Neural progenitor cell (in vitro differentiated cells): ENCODE measurements around the gene ADAMTS14.
"Not testable (repeated sequence)": the region's sequence is repeated elsewhere in the genome, so short reads cannot be mapped to it uniquely, and the experiment has no call there.

Source experiments
- CTCF ChIP-seq: fragments of 200-600 bp; sonication (generic); IDR thresholded peaks from 2 replicates; pipeline ENCODE4 v1.5.1; 2017; ENCODE audit warnings: antibody characterized with exemption, mild to moderate bottlenecking
- EZH2phosphoT487 ChIP-seq: fragments of 200-600 bp; sonication (generic); IDR thresholded peaks from 2 replicates; pipeline ENCODE4 v1.6.1; 2017; ENCODE audit warnings: antibody characterized with exemption

- TF ChIP-seq CTCF, EZH2phosphoT487: not testable (repeated sequence)
Measured at GRCh38 chr10:70643272-70643671, 29.0 kb upstream of the ADAMTS14 start.
